MM.1S (cell line): ENCODE data around the gene SH3BP4.

ENCODE experiments used
- DNase-seq: peaks from one replicate; pipeline ENCODE4 v3.0.0-alpha.2; 2015
- H2AFZ ChIP-seq: fragments of 300-600 bp; sonication (generic); 2 replicates; pipeline ENCODE4 v1.6.0; 2016; ENCODE audit warnings: antibody characterized with exemption, low read length
- H3F3A ChIP-seq: fragments of 300-600 bp; sonication (generic); 2 replicates; pipeline ENCODE4 v1.6.1; 2016; ENCODE audit warnings: mild to moderate bottlenecking, antibody characterized with exemption, low read length, moderate library complexity, mixed read lengths; ENCODE audit not compliant: insufficient read depth
- H3K27ac ChIP-seq: fragments of 300-600 bp; sonication (generic); 2 replicates; pipeline ENCODE4 v1.5.1; 2016; ENCODE audit warnings: mild to moderate bottlenecking, low read length
- H3K27me3 ChIP-seq: fragments of 300-600 bp; sonication (generic); replicated peaks from 2 replicates; pipeline ENCODE4 v1.6.0; 2016; ENCODE audit warnings: low read length; ENCODE audit not compliant: insufficient read depth
- H3K36me3 ChIP-seq: fragments of 300-600 bp; sonication (generic); replicated peaks from 2 replicates; pipeline ENCODE4 v1.6.1; 2016; ENCODE audit warnings: mild to moderate bottlenecking, low read length, mixed read lengths; ENCODE audit not compliant: insufficient read depth
- H3K4me1 ChIP-seq: fragments of 300-600 bp; sonication (generic); 2 replicates; pipeline ENCODE4 v1.6.1; 2016; ENCODE audit warnings: low read length, mixed read lengths
- H3K4me2 ChIP-seq: fragments of 300-600 bp; sonication (generic); 2 replicates; pipeline ENCODE4 v1.6.0; 2016; ENCODE audit warnings: low read depth, low read length
- H3K4me3 ChIP-seq: fragments of 300-600 bp; sonication (generic); 2 replicates; pipeline ENCODE4 v1.5.1; 2016; ENCODE audit warnings: low read length, mixed read lengths
- H3K79me2 ChIP-seq: fragments of 300-600 bp; sonication (generic); 2 replicates; pipeline ENCODE4 v1.6.1; 2016; ENCODE audit warnings: mixed run types, low read length, mixed read lengths
- H3K9ac ChIP-seq: fragments of 300-600 bp; sonication (generic); 2 replicates; pipeline ENCODE4 v1.6.1; 2016; ENCODE audit warnings: low read length, mixed read lengths
- H3K9me2 ChIP-seq: fragments of 300-600 bp; sonication (generic); replicated peaks from 2 replicates; pipeline ENCODE4 v1.6.1; 2016; ENCODE audit warnings: mild to moderate bottlenecking, low read length, mixed read lengths; ENCODE audit not compliant: insufficient read depth
- H3K9me3 ChIP-seq: fragments of 300-600 bp; sonication (generic); replicated peaks from 2 replicates; pipeline ENCODE4 v1.6.1; 2016; ENCODE audit warnings: mild to moderate bottlenecking, low read length, mixed read lengths; ENCODE audit not compliant: insufficient read depth
- H4K20me1 ChIP-seq: fragments of 300-600 bp; sonication (generic); 2 replicates; pipeline ENCODE4 v1.6.1; 2016; ENCODE audit warnings: mild to moderate bottlenecking, low read length, moderate library complexity, mixed read lengths; ENCODE audit not compliant: insufficient read depth
- CTCF ChIP-seq: fragments of 300-600 bp; sonication (generic); IDR thresholded peaks from 2 replicates; pipeline ENCODE4 v1.5.1; 2016; ENCODE audit warnings: antibody characterized with exemption, low read length, mixed read lengths
- EZH2 ChIP-seq: fragments of 300-600 bp; sonication (generic); optimal IDR thresholded peaks from 2 replicates; pipeline ENCODE3; 2017; ENCODE audit warnings: low read depth, mild to moderate bottlenecking, antibody characterized with exemption, low read length, mixed read lengths
- EZH2phosphoT487 ChIP-seq: fragments of 300-600 bp; sonication (generic); IDR thresholded peaks from 2 replicates; pipeline ENCODE4 v1.6.1; 2018; ENCODE audit warnings: antibody characterized with exemption, low read length

Gene SH3BP4

GRCh38 chr2:234954551-234954992 lies 2.8 kb downstream of the SH3BP4 start:
- H3F3A ChIP-seq = no peaks in the 10 kb centered on the region
- H3K27me3 ChIP-seq = no peaks in the 10 kb centered on the region
- H3K4me3 ChIP-seq = no peak overlapping the region
- H2AFZ ChIP-seq = no peak overlapping the region
- no peaks in the 10 kb centered on the region for H3K36me3 ChIP-seq
- no peaks in the 10 kb centered on the region for H4K20me1 ChIP-seq
- no peak overlapping the region for H3K9ac ChIP-seq
- H3K9me3 ChIP-seq = no peaks in the 10 kb centered on the region
- H3K4me1 ChIP-seq = no peaks in the 10 kb centered on the region
- no peak overlapping the region for H3K4me2 ChIP-seq
- H3K27ac ChIP-seq = no peak overlapping the region
- no peak for DNase-seq
- peaks cover 4% of the 10 kb centered on the region; the same call in 1 of the 2 replicates for H3K79me2 ChIP-seq
- TF ChIP-seq EZH2phosphoT487 = no peak
- TF ChIP-seq EZH2 = no peak
- TF ChIP-seq CTCF = no peak
- no peaks in the 10 kb centered on the region for H3K9me2 ChIP-seq

GRCh38 chr2:234955091-234955591 lies 3.3 kb downstream of the SH3BP4 start:
- Histone ChIP-seq H3K9me2 (no peaks in the 10 kb centered on the region), H3K4me3 (no peak overlapping the region), H4K20me1 (no peaks in the 10 kb centered on the region), H3K27me3 (no peaks in the 10 kb centered on the region), H2AFZ (no peak overlapping the region), H3K79me2 (peaks cover 4% of the 10 kb centered on the region; the same call in 1 of the 2 replicates), H3K27ac (no peak overlapping the region), H3K4me1 (no peaks in the 10 kb centered on the region), H3K9me3 (no peaks in the 10 kb centered on the region), H3K4me2 (no peak overlapping the region), H3K9ac (no peak overlapping the region), H3K36me3 (no peaks in the 10 kb centered on the region), H3F3A (no peaks in the 10 kb centered on the region)
- no peak for TF ChIP-seq EZH2phosphoT487
- no peak for TF ChIP-seq EZH2
- no peak for TF ChIP-seq CTCF
- no peak for DNase-seq

GRCh38 chr2:234955971-234956509 lies 4.2 kb downstream of the SH3BP4 start:
- Histone ChIP-seq H4K20me1 (no peaks in the 10 kb centered on the region), H3K79me2 (peaks cover 4% of the 10 kb centered on the region; the same call in 1 of the 2 replicates), H3K9me2 (no peaks in the 10 kb centered on the region), H3F3A (no peaks in the 10 kb centered on the region), H3K4me2 (no peak overlapping the region), H3K9me3 (no peaks in the 10 kb centered on the region), H3K4me1 (no peaks in the 10 kb centered on the region), H3K27me3 (no peaks in the 10 kb centered on the region), H3K9ac (no peak overlapping the region), H3K27ac (no peak overlapping the region), H3K4me3 (no peak overlapping the region), H2AFZ (no peak overlapping the region), H3K36me3 (no peaks in the 10 kb centered on the region)
- DNase-seq = no peak
- TF ChIP-seq CTCF (no peak), EZH2phosphoT487 (no peak), EZH2 (no peak)
